DOHH2 (cell line): Measurements from ENCODE around the gene C2CD4A.

ENCODE experiments used
- H3F3A ChIP-seq: fragments of 200-600 bp; sonication (generic), shearing (Covaris generic); 2 replicates; pipeline ENCODE4 v1.6.0; 2016; ENCODE audit warnings: antibody characterized with exemption, mild to moderate bottlenecking; ENCODE audit not compliant: control insufficient read depth, insufficient read depth
- H3K27ac ChIP-seq: fragments of 200-600 bp; sonication (generic); 2 replicates; pipeline ENCODE4 v1.5.1; 2014; ENCODE audit warnings: low read depth, mild to moderate bottlenecking, low read length, moderate library complexity
- H3K27me3 ChIP-seq: fragments of 200-600 bp; sonication (generic); 2 replicates; pipeline ENCODE4 v1.6.1; 2014; ENCODE audit warnings: mild to moderate bottlenecking, low read length, mixed read lengths; ENCODE audit not compliant: control insufficient read depth
- H3K36me3 ChIP-seq: fragments of 200-600 bp; sonication (generic); 2 replicates; pipeline ENCODE4 v1.6.1; 2014; ENCODE audit warnings: mild to moderate bottlenecking, low read length, moderate library complexity, mixed read lengths; ENCODE audit not compliant: control insufficient read depth
- H3K4me1 ChIP-seq: fragments of 200-600 bp; sonication (generic); 2 replicates; pipeline ENCODE4 v1.6.1; 2014; ENCODE audit warnings: mild to moderate bottlenecking, low read length, mixed read lengths; ENCODE audit not compliant: control insufficient read depth
- H3K4me2 ChIP-seq: fragments of 200-600 bp; sonication (generic); 2 replicates; pipeline ENCODE4 v1.6.0; 2014; ENCODE audit warnings: mild to moderate bottlenecking, low read length, moderate library complexity
- H3K4me3 ChIP-seq: fragments of 200-600 bp; sonication (generic); 2 replicates; pipeline ENCODE4 v1.5.1; 2014; ENCODE audit warnings: mild to moderate bottlenecking, low read length, mixed read lengths
- H3K79me2 ChIP-seq: fragments of 200-600 bp; sonication (generic); 2 replicates; pipeline ENCODE4 v1.6.1; 2014; ENCODE audit warnings: mild to moderate bottlenecking, low read length, mixed read lengths; ENCODE audit not compliant: control insufficient read depth
- H3K9me2 ChIP-seq: fragments of 200-600 bp; sonication (generic); replicated peaks from 2 replicates; pipeline ENCODE4 v1.6.1; 2014; ENCODE audit warnings: mild to moderate bottlenecking, low read length, mixed read lengths; ENCODE audit not compliant: control insufficient read depth
- H3K9me3 ChIP-seq: fragments of 200-600 bp; sonication (generic); 2 replicates; pipeline ENCODE4 v1.6.1; 2014; ENCODE audit warnings: antibody characterized with exemption, low read length, mixed read lengths; ENCODE audit not compliant: control insufficient read depth, insufficient read depth
- H4K20me1 ChIP-seq: fragments of 200-600 bp; sonication (generic); 2 replicates; pipeline ENCODE4 v1.6.0; 2014; ENCODE audit warnings: low read depth, mild to moderate bottlenecking, antibody characterized with exemption, low read length, moderate library complexity; ENCODE audit not compliant: control insufficient read depth, insufficient read depth
- EZH2phosphoT487 ChIP-seq: fragments of 200-600 bp; sonication (generic); IDR thresholded peaks from 2 replicates; pipeline ENCODE4 v1.6.1; 2017; ENCODE audit warnings: borderline replicate concordance, mild to moderate bottlenecking, antibody characterized with exemption, low read length, moderate library complexity, mixed read lengths
- TF ChIP-seq, protein P1 (sequence below): fragments of 200-600 bp; sonication (generic); IDR thresholded peaks from one replicate; pipeline ENCODE4 v1.5.1; 2014; ENCODE audit warnings: antibody characterized with exemption, mild to moderate bottlenecking, low read depth, low read length; ENCODE audit not compliant: poor library complexity, severe bottlenecking

Gene C2CD4A

GRCh38 chr15:62094388-62094787 is 27.6 kb downstream of the C2CD4A start:
- no peaks in the 10 kb centered on the region for H3K27me3 ChIP-seq
- H4K20me1 ChIP-seq, result no peaks in the 10 kb centered on the region
- H3K4me3 ChIP-seq, result no peak overlapping the region
- no peaks in the 10 kb centered on the region for H3K9me3 ChIP-seq
- no peaks in the 10 kb centered on the region for H3K4me1 ChIP-seq
- no peak overlapping the region for H3K27ac ChIP-seq
- TF ChIP-seq, protein P1, sequence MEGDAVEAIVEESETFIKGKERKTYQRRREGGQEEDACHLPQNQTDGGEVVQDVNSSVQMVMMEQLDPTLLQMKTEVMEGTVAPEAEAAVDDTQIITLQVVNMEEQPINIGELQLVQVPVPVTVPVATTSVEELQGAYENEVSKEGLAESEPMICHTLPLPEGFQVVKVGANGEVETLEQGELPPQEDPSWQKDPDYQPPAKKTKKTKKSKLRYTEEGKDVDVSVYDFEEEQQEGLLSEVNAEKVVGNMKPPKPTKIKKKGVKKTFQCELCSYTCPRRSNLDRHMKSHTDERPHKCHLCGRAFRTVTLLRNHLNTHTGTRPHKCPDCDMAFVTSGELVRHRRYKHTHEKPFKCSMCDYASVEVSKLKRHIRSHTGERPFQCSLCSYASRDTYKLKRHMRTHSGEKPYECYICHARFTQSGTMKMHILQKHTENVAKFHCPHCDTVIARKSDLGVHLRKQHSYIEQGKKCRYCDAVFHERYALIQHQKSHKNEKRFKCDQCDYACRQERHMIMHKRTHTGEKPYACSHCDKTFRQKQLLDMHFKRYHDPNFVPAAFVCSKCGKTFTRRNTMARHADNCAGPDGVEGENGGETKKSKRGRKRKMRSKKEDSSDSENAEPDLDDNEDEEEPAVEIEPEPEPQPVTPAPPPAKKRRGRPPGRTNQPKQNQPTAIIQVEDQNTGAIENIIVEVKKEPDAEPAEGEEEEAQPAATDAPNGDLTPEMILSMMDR, result no peak
- TF ChIP-seq EZH2phosphoT487, result no peak
- H3K9me2 ChIP-seq, result no peaks in the 10 kb centered on the region
- H3K79me2 ChIP-seq, result no peaks in the 10 kb centered on the region
- no peaks in the 10 kb centered on the region for H3K36me3 ChIP-seq
- no peaks in the 10 kb centered on the region for H3F3A ChIP-seq
- H3K4me2 ChIP-seq, result no peak overlapping the region

DNA sequence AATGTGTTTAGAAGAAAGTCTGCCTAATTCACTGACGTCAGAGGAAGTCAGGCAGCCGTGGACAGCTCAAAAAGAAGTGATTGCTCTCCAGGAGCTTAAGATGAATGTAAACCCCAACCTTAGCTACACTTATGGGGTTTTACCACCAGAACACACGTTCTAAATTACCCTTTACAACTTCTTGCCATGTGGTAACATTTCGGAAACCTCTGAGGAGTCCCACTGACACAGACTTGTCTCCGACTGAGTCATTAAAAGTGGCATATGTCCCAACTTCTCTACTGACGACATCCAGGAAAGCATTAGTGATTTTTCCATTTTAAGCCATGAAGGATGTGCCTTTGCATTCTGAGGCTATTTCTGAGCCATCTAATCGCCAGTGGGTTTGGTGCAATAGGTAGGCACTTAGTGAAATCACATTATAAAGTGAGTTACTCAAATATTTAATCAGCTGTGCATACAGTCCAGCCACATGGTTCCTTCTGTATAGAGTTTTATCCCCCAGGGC is 32.4 kb downstream of the C2CD4A start:
- Histone ChIP-seq H3K4me2 (no peak overlapping the region), H3K79me2 (no peaks in the 10 kb centered on the region), H3F3A (no peaks in the 10 kb centered on the region), H3K9me2 (no peaks in the 10 kb centered on the region), H3K4me3 (no peak overlapping the region), H3K27ac (no peak overlapping the region), H4K20me1 (no peaks in the 10 kb centered on the region), H3K4me1 (no peaks in the 10 kb centered on the region), H3K36me3 (no peaks in the 10 kb centered on the region), H3K27me3 (no peaks in the 10 kb centered on the region), H3K9me3 (no peaks in the 10 kb centered on the region)
- no peak for TF ChIP-seq EZH2phosphoT487
- TF ChIP-seq, protein P1, result no peak

DNA sequence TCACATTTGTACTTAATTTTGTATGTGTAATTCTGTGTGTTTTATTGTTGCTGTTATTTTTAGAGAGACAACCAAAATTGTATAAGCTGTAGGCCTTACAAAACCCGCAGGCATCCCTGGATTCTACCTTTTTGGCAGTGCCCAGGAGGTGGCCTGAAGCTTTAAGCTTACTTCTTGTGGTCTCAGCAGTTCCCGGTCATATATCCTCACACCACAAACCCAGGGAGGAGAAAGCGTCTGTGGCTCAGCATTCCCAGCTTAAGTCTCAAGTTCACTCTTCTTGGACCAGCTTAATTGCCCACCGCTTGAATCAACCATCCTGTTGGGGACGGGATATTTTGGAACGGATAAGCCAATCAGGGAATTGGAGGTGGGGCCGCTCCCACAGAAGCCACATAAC is 36.7 kb downstream of the C2CD4A start:
- Histone ChIP-seq H3K27ac (no peak overlapping the region), H3K36me3 (no peaks in the 10 kb centered on the region), H3F3A (no peaks in the 10 kb centered on the region), H3K79me2 (no peaks in the 10 kb centered on the region), H3K4me1 (peaks cover 7% of the 10 kb centered on the region), H3K4me2 (no peak overlapping the region), H3K9me3 (no peaks in the 10 kb centered on the region), H3K4me3 (no peak overlapping the region), H3K27me3 (peaks cover 9% of the 10 kb centered on the region), H3K9me2 (no peaks in the 10 kb centered on the region), H4K20me1 (no peaks in the 10 kb centered on the region)
- TF ChIP-seq, protein P1, result no peak
- no peak for TF ChIP-seq EZH2phosphoT487
